ENCODE measurements around the gene BRINP3.

The BRINP3 gene

GRCh38 chr1:190444464-190444863, 33.2 kb downstream of the BRINP3 start:
- no peak for DNase-seq

GRCh38 chr1:190439447-190439846, 38.2 kb downstream of the BRINP3 start:
- no peak for DNase-seq

GRCh38 chr1:190436615-190437014, 41.0 kb downstream of the BRINP3 start:
- DNase-seq, result no peak

- DNase-seq, result no peak
Measured at GRCh38 chr1:190429932-190430331, 47.7 kb downstream of the BRINP3 start.

- no peak for DNase-seq
Measured at GRCh38 chr1:190429141-190429540, 48.5 kb downstream of the BRINP3 start.

GRCh38 chr1:190416239-190416638, 61.4 kb downstream of the BRINP3 start:
- DNase-seq, result no peak

- DNase-seq, result no peak
Measured at GRCh38 chr1:190413142-190413541, 64.5 kb downstream of the BRINP3 start.

GRCh38 chr1:190403402-190403801, 74.3 kb downstream of the BRINP3 start:
- DNase-seq, result no peak

GRCh38 chr1:190399233-190399632, 78.4 kb downstream of the BRINP3 start:
- DNase-seq, result no peak

- DNase-seq, result no peak
Measured at GRCh38 chr1:190391582-190391981, 86.1 kb downstream of the BRINP3 start.

GRCh38 chr1:190377991-190378390, 99.7 kb downstream of the BRINP3 start:
- DNase-seq, result no peak

GRCh38 chr1:190377294-190377693, 100.4 kb downstream of the BRINP3 start:
- no peak for DNase-seq

- no peak for DNase-seq
Measured at GRCh38 chr1:190376044-190376443, 101.6 kb downstream of the BRINP3 start.

- no peak for DNase-seq
Measured at GRCh38 chr1:190373705-190374336, 103.8 kb downstream of the BRINP3 start.

- DNase-seq, result no peak
Measured at GRCh38 chr1:190367200-190367599, 110.5 kb downstream of the BRINP3 start.

- no peak for DNase-seq
Measured at GRCh38 chr1:190365283-190365682, 112.4 kb downstream of the BRINP3 start.

GRCh38 chr1:190353538-190354101, 124.0 kb downstream of the BRINP3 start:
- no peak for DNase-seq

- DNase-seq, result no peak
Measured at GRCh38 chr1:190344454-190344853, 133.2 kb downstream of the BRINP3 start.

GRCh38 chr1:190338829-190339228, 138.8 kb downstream of the BRINP3 start:
- no peak for DNase-seq

GRCh38 chr1:190328871-190329270, 148.8 kb downstream of the BRINP3 start:
- DNase-seq, result no peak

GRCh38 chr1:190328361-190328760, 149.3 kb downstream of the BRINP3 start:
- DNase-seq, result no peak

GRCh38 chr1:190327271-190327670, 150.4 kb downstream of the BRINP3 start:
- DNase-seq, result no peak

GRCh38 chr1:190323530-190323929, 154.1 kb downstream of the BRINP3 start:
- no peak for DNase-seq

- DNase-seq, result no peak
Measured at GRCh38 chr1:190322274-190322673, 155.4 kb downstream of the BRINP3 start.

- peak; percentile 10 for DNase-seq
Measured at GRCh38 chr1:190320952-190321351, 156.7 kb downstream of the BRINP3 start.

All from NCI-H748 treated with DMSO at 0.1 percent for 48 hours (cell line).